Endodermal cell (in vitro differentiated cells): ENCODE data around the gene ROR2. TPM values are rescaled to one million over a fixed set of nuclear protein-coding genes. Genes with fewer than 3 reads are reported as not detected.

Source experiments
- DNase-seq: peaks from one replicate; pipeline ENCODE4 v3.0.0-alpha.2; 2017
- H3K27ac ChIP-seq: 2 replicates; pipeline ENCODE4 v1.5.1; 2013; ENCODE audit warnings: mild to moderate bottlenecking, low read depth, low read length, moderate library complexity
- H3K27me3 ChIP-seq: 2 replicates; pipeline ENCODE4 v1.6.1; 2013; ENCODE audit warnings: mild to moderate bottlenecking, low read length, moderate library complexity; ENCODE audit not compliant: insufficient read depth, control insufficient read depth, poor library complexity, severe bottlenecking
- H3K36me3 ChIP-seq: 2 replicates; pipeline ENCODE4 v1.7.0; 2013; ENCODE audit warnings: mild to moderate bottlenecking, low read length, moderate library complexity; ENCODE audit not compliant: control insufficient read depth, insufficient read depth
- H3K4me1 ChIP-seq: one replicate; pipeline ENCODE4 v1.7.0; 2013; ENCODE audit warnings: low read length; ENCODE audit not compliant: control insufficient read depth, insufficient read depth
- H3K4me3 ChIP-seq: 2 replicates; pipeline ENCODE4 v1.5.1; 2013; ENCODE audit warnings: mild to moderate bottlenecking, low read length, moderate library complexity
- H3K9ac ChIP-seq: 2 replicates; pipeline ENCODE4 v1.6.1; 2013; ENCODE audit warnings: mild to moderate bottlenecking, low read length, moderate library complexity; ENCODE audit not compliant: poor library complexity, severe bottlenecking; ENCODE audit errors: extremely low read depth
- H3K9me3 ChIP-seq: 2 replicates; pipeline ENCODE4 v1.6.1; 2013; ENCODE audit warnings: mild to moderate bottlenecking, low read length, moderate library complexity; ENCODE audit not compliant: control insufficient read depth
- H3K27ac Mint-ChIP-seq: 2 replicates; pipeline ENCODE4 v1.8.0; 2020; ENCODE audit warnings: mixed read lengths
- H3K27me3 Mint-ChIP-seq: 2 replicates; pipeline ENCODE4 v1.8.0; 2021; ENCODE audit warnings: mild to moderate bottlenecking, mixed read lengths; ENCODE audit not compliant: insufficient read depth
- H3K36me3 Mint-ChIP-seq: 2 replicates; pipeline ENCODE4 v1.8.0; 2020; ENCODE audit warnings: low read depth, mixed read lengths
- H3K4me1 Mint-ChIP-seq: 2 replicates; pipeline ENCODE4 v1.8.0; 2020; ENCODE audit warnings: mixed read lengths
- H3K4me3 Mint-ChIP-seq: 2 replicates; pipeline ENCODE4 v1.8.0; 2020; ENCODE audit warnings: mild to moderate bottlenecking, moderate library complexity, mixed read lengths
- H3K9me3 Mint-ChIP-seq: 2 replicates; pipeline ENCODE4 v1.8.0; 2020; ENCODE audit warnings: mild to moderate bottlenecking, mixed read lengths
- WGBS, 2 experiments: methylation state at CpG; one replicate each; pipeline versions ENCODE4 v1.1.5 to v1.1.7; 2013; ENCODE audit warnings: missing lambda C conversion rate in 2 of 2, mixed read lengths in 1 of 2; ENCODE audit not compliant: insufficient coverage in 1 of 2, insufficient read length in 1 of 2; 5-methylcytosine and 5-hydroxymethylcytosine counted together
- total RNA-seq, 2 donors: library from RNA; stranded (reverse); fragmentation: NEBNext Ultra II Directional in 1 of 2; extraction: Animal tissue kit (Norgen Biotek cat#: 25700) in 1 of 2; gene quantifications; 2 replicates in 1 of 2; 3 replicates in 1 of 2; pipeline ENCODE4 v1.2.1, GENCODE V29; 2021
- TF ChIP-seq, protein P1 (sequence below): fragments of 200-600 bp; sonication (generic); conservative IDR thresholded peaks from 2 replicates; pipeline ENCODE4 v1.5.0; 2021; ENCODE audit warnings: antibody characterized with exemption, mild to moderate bottlenecking

Gene ROR2
- total RNA-seq, 2 donors from 2014 or later = 104 to 160 TPM

DNA sequence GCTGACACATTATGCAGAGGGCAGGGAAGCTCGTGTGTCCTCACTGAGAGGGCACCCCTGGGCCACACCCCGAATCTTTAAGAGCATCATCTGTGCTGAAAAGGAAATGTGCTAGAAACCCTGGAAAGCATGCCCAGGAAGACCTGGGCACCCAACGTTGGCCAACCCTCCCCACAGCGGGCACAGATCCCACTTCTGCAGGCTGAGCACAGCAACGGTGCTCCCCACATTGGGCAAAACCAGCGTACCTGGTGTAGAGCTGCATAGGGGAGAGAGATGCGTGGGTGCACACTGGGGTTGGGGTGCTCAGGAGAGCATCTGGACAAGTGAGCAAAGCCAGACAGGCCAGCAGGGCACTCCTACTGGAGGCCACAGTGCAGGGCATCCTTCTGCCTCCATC, 32.6 kb downstream of the ROR2 start:
- Mint-ChIP-seq H3K27me3 (no peaks in the 10 kb centered on the region), H3K36me3 (peaks cover 46% of the 10 kb centered on the region), H3K27ac (no peak overlapping the region), H3K9me3 (no peaks in the 10 kb centered on the region), H3K4me3 (no peak overlapping the region), H3K4me1 (peaks cover 58% of the 10 kb centered on the region)
- DNase-seq = peak; percentile 36
- 90 to 96% methylated on average over 6 to 7 of the region's 7 CpGs for WGBS, 2 experiments
- Histone ChIP-seq H3K27ac (no peak overlapping the region), H3K9ac (no peak overlapping the region), H3K4me1 (peaks cover 32% of the 10 kb centered on the region), H3K9me3 (no peaks in the 10 kb centered on the region), H3K27me3 (no peaks in the 10 kb centered on the region), H3K36me3 (peaks cover 70% of the 10 kb centered on the region), H3K4me3 (peak overlapping the region; percentile 32)
- TF ChIP-seq, protein P1, sequence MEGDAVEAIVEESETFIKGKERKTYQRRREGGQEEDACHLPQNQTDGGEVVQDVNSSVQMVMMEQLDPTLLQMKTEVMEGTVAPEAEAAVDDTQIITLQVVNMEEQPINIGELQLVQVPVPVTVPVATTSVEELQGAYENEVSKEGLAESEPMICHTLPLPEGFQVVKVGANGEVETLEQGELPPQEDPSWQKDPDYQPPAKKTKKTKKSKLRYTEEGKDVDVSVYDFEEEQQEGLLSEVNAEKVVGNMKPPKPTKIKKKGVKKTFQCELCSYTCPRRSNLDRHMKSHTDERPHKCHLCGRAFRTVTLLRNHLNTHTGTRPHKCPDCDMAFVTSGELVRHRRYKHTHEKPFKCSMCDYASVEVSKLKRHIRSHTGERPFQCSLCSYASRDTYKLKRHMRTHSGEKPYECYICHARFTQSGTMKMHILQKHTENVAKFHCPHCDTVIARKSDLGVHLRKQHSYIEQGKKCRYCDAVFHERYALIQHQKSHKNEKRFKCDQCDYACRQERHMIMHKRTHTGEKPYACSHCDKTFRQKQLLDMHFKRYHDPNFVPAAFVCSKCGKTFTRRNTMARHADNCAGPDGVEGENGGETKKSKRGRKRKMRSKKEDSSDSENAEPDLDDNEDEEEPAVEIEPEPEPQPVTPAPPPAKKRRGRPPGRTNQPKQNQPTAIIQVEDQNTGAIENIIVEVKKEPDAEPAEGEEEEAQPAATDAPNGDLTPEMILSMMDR = no peak

DNA sequence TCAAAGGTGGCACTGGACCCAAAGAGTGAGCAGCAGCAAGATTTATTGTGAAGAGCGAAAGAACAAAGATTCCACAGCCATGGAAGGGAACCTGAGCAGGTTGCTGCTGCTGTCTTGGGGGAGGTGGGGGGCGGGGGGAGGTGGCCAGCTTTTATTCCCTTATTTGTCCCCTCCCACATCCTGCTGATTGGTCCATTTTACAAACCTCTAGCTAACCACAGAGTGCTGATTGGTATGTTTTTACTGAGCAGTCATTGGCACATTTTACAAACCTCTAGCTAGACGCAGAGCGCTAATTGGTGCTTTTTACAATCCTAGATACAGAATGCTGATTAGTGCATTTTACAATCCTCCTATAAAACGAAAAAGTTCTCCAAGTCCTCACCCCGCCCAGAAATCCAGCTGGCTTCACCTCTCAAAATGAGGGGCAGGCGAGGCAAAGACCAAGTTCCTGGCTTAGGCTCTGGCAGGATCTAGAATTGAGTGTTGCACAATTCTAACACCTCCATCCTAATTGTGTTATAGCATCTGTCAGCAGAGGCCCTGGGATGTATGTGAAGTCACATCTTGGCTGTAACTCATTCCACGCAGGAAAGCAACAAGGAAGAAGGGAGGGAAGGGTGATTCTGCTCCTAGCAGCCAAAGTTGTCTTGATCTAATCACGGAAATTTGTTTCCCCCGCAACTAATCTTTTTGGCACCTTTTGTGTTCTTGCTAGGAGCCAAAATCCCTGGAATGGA, 34.3 kb downstream of the ROR2 start:
- peak overlapping the region; percentile 32 for H3K4me3 ChIP-seq
- H3K36me3 ChIP-seq = peaks cover 81% of the 10 kb centered on the region
- H3K4me1 ChIP-seq = peaks cover 26% of the 10 kb centered on the region
- Mint-ChIP-seq H3K9me3 (no peaks in the 10 kb centered on the region), H3K4me1 (peaks cover 51% of the 10 kb centered on the region), H3K4me3 (no peak overlapping the region), H3K27ac (peak overlapping the region; percentile 31), H3K27me3 (no peaks in the 10 kb centered on the region), H3K36me3 (peaks cover 52% of the 10 kb centered on the region)
- 79 to 84% methylated on average over 5 to 10 of the region's 10 CpGs for WGBS, 2 experiments
- TF ChIP-seq, protein P1 = no peak
- H3K9ac ChIP-seq = no peak overlapping the region
- no peaks in the 10 kb centered on the region for H3K27me3 ChIP-seq
- DNase-seq = peak; percentile 36
- no peaks in the 10 kb centered on the region for H3K9me3 ChIP-seq
- no peak overlapping the region for H3K27ac ChIP-seq

DNA sequence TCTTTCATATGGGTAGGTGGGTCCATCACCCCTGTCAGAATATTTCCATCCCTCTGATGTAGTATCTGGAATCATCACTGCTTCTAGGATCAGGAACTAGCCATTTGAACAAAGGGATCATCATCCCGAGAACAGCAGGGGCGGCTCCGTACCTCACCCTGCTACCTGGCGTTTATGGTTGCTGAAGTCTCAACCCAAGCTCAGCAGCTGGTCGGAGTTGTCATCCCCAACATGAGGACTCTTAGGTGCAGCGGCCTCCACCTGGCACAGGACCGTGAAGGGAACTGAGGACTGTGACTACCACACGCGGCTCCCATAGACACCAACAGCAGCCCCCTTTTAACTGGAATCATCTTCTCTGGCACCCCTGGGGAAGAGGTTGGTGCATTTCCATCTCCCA, 35.1 kb downstream of the ROR2 start:
- Mint-ChIP-seq H3K36me3 (peaks cover 55% of the 10 kb centered on the region), H3K27me3 (peaks cover 4% of the 10 kb centered on the region), H3K9me3 (no peaks in the 10 kb centered on the region), H3K4me3 (no peak overlapping the region), H3K27ac (no peak overlapping the region), H3K4me1 (peaks cover 45% of the 10 kb centered on the region)
- H3K4me1 ChIP-seq = peaks cover 19% of the 10 kb centered on the region
- peaks cover 81% of the 10 kb centered on the region for H3K36me3 ChIP-seq
- no peak overlapping the region for H3K9ac ChIP-seq
- no peaks in the 10 kb centered on the region for H3K27me3 ChIP-seq
- 92 to 97% methylated on average over 8 to 9 of the region's 9 CpGs for WGBS, 2 experiments
- no peaks in the 10 kb centered on the region for H3K9me3 ChIP-seq
- DNase-seq = peak; percentile 15
- peak overlapping the region; percentile 4 for H3K4me3 ChIP-seq
- TF ChIP-seq, protein P1 = no peak
- H3K27ac ChIP-seq = no peak overlapping the region
